Measurements from ENCODE around the gene RFT1. TPM values are rescaled to one million over a fixed set of nuclear protein-coding genes. Genes with fewer than 3 reads are reported as not detected.

The RFT1 gene
- total and polyA plus RNA-seq, 4 donors: 10.8 to 23.1 (median 21.6) TPM

DNA sequence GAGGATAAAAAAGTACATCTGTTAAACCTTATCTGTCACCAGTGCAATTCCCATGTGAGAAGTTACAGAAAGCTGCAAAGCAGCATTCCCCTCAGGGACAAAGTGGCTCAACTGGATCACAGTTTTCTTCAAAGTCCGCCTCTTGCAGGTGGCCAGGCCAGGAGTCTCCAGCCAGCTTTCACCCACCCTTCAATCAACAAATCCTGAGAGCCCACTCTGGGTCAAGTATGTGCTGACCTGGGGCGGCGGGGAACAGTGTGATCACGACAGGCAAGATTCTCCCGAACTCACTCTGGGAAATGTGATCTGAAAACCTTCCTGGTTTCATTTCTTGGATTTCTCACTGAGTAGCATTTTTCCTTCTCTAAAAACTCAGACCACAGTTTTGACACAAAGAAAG, 39.2 kb downstream of the RFT1 start:
- H3K9me3 ChIP-seq (ENCODE audit: control insufficient read depth in 4 of 4, insufficient read depth in 3 of 4, low read length in 3 of 4): no peaks in the 10 kb centered on the region
- no peak overlapping the region for H3K27ac ChIP-seq (ENCODE audit: low read depth in 1 of 2, low read length in 1 of 2)
- WGBS, 2 donors: 65 to 74% methylated on average over 5 of the region's 5 CpGs
- peaks cover 0 to 27% (median 18%) of the 10 kb centered on the region in 4 donors for H3K36me3 ChIP-seq (ENCODE audit: control insufficient read depth in 4 of 4, insufficient read depth in 4 of 4, low read length in 4 of 4)
- no peak for TF ChIP-seq CTCF (IDR thresholded peaks at IDR 0.05; ENCODE audit: control extremely low read depth, extremely low read depth)
- H3K4me1 ChIP-seq (ENCODE audit: control insufficient read depth in 5 of 5, insufficient read depth in 5 of 5, low read length in 5 of 5): peaks cover 0 to 24% (median 0%) of the 10 kb centered on the region in 5 donors
- H3K9ac ChIP-seq (ENCODE audit: insufficient read depth in 1 of 2, low read length in 2 of 2): no peak overlapping the region
- no peaks in the 10 kb centered on the region for H3K27me3 ChIP-seq (ENCODE audit: control insufficient read depth in 3 of 3, insufficient read depth in 3 of 3, low read length in 2 of 3)
- ATAC-seq (ENCODE audit: insufficient read depth, low FRiP score): no peak
- H3K4me3 ChIP-seq: no peak overlapping the region
- DNase-seq: peak; percentile 15 to 53 (median 34)

DNA sequence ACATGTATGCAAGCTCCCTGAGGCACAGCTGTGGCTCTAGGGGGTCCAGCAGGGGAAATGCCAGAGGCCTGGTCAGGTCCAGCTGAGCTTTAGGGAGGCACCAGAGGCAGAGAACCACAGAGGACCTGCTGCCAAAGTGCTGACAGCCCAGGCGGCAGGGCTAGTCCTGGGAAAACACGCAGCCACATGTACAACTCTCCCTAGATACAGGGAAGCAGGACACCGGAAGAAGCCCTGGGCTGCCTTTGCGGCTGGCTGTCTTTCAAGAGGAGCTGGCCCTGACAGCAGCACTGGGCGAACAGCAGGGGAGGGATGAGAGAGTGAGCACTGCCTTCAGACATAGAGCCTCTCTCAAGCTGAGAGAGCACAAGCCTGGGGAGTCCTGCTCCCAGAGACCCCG, 40.7 kb downstream of the RFT1 start:
- peaks cover 0 to 24% (median 5%) of the 10 kb centered on the region in 5 donors for H3K4me1 ChIP-seq (ENCODE audit: control insufficient read depth in 5 of 5, insufficient read depth in 5 of 5, low read length in 5 of 5)
- H3K4me3 ChIP-seq: no peak overlapping the region
- 89 to 98% methylated on average over 6 of the region's 6 CpGs for WGBS, 2 donors
- H3K36me3 ChIP-seq (ENCODE audit: control insufficient read depth in 4 of 4, insufficient read depth in 4 of 4, low read length in 4 of 4): peaks cover 0 to 27% (median 15%) of the 10 kb centered on the region in 4 donors
- DNase-seq (no peak), ATAC-seq (ENCODE audit: insufficient read depth, low FRiP score) (no peak)
- H3K9ac ChIP-seq (ENCODE audit: insufficient read depth in 1 of 2, low read length in 2 of 2): no peak overlapping the region
- H3K27me3 ChIP-seq (ENCODE audit: control insufficient read depth in 3 of 3, insufficient read depth in 3 of 3, low read length in 2 of 3): no peaks in the 10 kb centered on the region
- no peaks in the 10 kb centered on the region for H3K9me3 ChIP-seq (ENCODE audit: control insufficient read depth in 4 of 4, insufficient read depth in 3 of 4, low read length in 3 of 4)
- H3K27ac ChIP-seq (ENCODE audit: low read depth in 1 of 2, low read length in 1 of 2): peak overlapping the region in 1 of 2 donors; percentile 62
- no peak for TF ChIP-seq CTCF (IDR thresholded peaks at IDR 0.05; ENCODE audit: control extremely low read depth, extremely low read depth)

DNA sequence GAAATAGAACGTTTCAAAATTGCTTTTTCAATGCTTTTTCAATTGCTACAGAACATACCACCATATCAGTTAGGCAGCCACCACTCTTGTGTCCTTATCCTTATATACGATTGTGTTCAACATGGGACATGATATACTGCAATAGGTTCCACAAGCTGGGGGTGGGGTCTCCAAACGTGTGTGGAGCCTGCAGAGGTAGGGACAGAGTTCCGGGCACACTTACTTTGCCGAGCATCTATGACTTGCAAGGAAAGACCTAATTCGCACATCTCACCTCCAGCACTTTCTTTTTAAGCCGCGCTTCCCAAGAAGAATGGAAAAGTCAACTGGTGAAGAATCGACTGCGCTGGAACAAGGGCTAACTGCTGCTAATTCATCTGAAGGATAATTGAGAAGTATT, 44.8 kb downstream of the RFT1 start:
- ATAC-seq (ENCODE audit: insufficient read depth, low FRiP score): no peak
- Histone ChIP-seq H3K36me3 (ENCODE audit: control insufficient read depth in 4 of 4, insufficient read depth in 4 of 4, low read length in 4 of 4) (peaks cover 0 to 13% (median 2%) of the 10 kb centered on the region in 4 donors), H3K9me3 (ENCODE audit: control insufficient read depth in 4 of 4, insufficient read depth in 3 of 4, low read length in 3 of 4) (no peaks in the 10 kb centered on the region), H3K9ac (ENCODE audit: insufficient read depth in 1 of 2, low read length in 2 of 2) (no peak overlapping the region), H3K4me3 (no peak overlapping the region), H3K4me1 (ENCODE audit: control insufficient read depth in 5 of 5, insufficient read depth in 5 of 5, low read length in 5 of 5) (peaks cover 0 to 21% (median 5%) of the 10 kb centered on the region in 5 donors), H3K27me3 (ENCODE audit: control insufficient read depth in 3 of 3, insufficient read depth in 3 of 3, low read length in 2 of 3) (no peaks in the 10 kb centered on the region), H3K27ac (ENCODE audit: low read depth in 1 of 2, low read length in 1 of 2) (peak overlapping the region in 1 of 2 donors; percentile 90)
- DNase-seq: no peak
- no peak for TF ChIP-seq CTCF (IDR thresholded peaks at IDR 0.05; ENCODE audit: control extremely low read depth, extremely low read depth)
- 84 to 87% methylated on average over 10 of the region's 10 CpGs for WGBS, 2 donors

Measured in lung (tissue), 12 donors.